ENCODE measurements around the gene SPATA6L.
"Not testable (repeated sequence)": the region's sequence is repeated elsewhere in the genome, so short reads cannot be mapped to it uniquely, and the experiment has no call there.

Gene SPATA6L

GRCh38 chr9:4674783-4675182, 8.5 kb upstream of the SPATA6L start:
- no peak for DNase-seq

GRCh38 chr9:4671737-4672136, 5.5 kb upstream of the SPATA6L start:
- DNase-seq, result no peak

GRCh38 chr9:4670591-4670990, 4.3 kb upstream of the SPATA6L start:
- no peak for DNase-seq

GRCh38 chr9:4669890-4670289, 3.6 kb upstream of the SPATA6L start:
- DNase-seq, result no peak

- no peak for DNase-seq
These were observed 2.3 kb upstream of the SPATA6L start for GRCh38 chr9:4668604-4669003.

GRCh38 chr9:4667681-4668080, 1.4 kb upstream of the SPATA6L start:
- no peak for DNase-seq

- no peak for DNase-seq
These were observed 923 bp downstream of the SPATA6L start for GRCh38 chr9:4665357-4665756.

- no peak for DNase-seq
These were observed 2.3 kb downstream of the SPATA6L start for GRCh38 chr9:4663956-4664355.

- DNase-seq, result no peak
These were observed 3.1 kb downstream of the SPATA6L start for GRCh38 chr9:4662989-4663792.

- DNase-seq, result peak; percentile 40 to 46
These were observed 3.9 kb downstream of the SPATA6L start, which contains the start of gene PLPP6 for GRCh38 chr9:4662108-4662988. Gene PLPP6, plus strand, starts transcription at chr9:4662294. Its CDS starts 82 bp downstream, at chr9:4662376.

- DNase-seq, result peak in 1 of 2 experiments; percentile 10
These were observed 4.7 kb downstream of the SPATA6L start for GRCh38 chr9:4661611-4662010.

- DNase-seq, result no peak
These were observed 5.1 kb downstream of the SPATA6L start for GRCh38 chr9:4661165-4661564.

- not testable (repeated sequence) for DNase-seq
These were observed 5.6 kb downstream of the SPATA6L start for GRCh38 chr9:4660665-4661064.

- DNase-seq, result no peak
These were observed 8.7 kb downstream of the SPATA6L start for GRCh38 chr9:4657426-4658159.

- no peak for DNase-seq
These were observed 9.7 kb downstream of the SPATA6L start for GRCh38 chr9:4656621-4657020.

GRCh38 chr9:4656196-4656595, 10.1 kb downstream of the SPATA6L start:
- not testable (repeated sequence) for DNase-seq

GRCh38 chr9:4654538-4654937, 11.7 kb downstream of the SPATA6L start:
- DNase-seq, result no peak

- no peak for DNase-seq
These were observed 12.2 kb downstream of the SPATA6L start for GRCh38 chr9:4654084-4654483.

- no peak for DNase-seq
These were observed 23.9 kb downstream of the SPATA6L start for GRCh38 chr9:4642351-4642750.

GRCh38 chr9:4640027-4640426, 26.3 kb downstream of the SPATA6L start:
- DNase-seq, result peak; percentile 27 to 41

- DNase-seq, result no peak
These were observed 26.9 kb downstream of the SPATA6L start for GRCh38 chr9:4639420-4639819.

- no peak for DNase-seq
These were observed 27.3 kb downstream of the SPATA6L start for GRCh38 chr9:4638968-4639367.

GRCh38 chr9:4630836-4631235, 35.4 kb downstream of the SPATA6L start:
- DNase-seq, result no peak
